Measurements from ENCODE around the gene HAAO.

DNA sequence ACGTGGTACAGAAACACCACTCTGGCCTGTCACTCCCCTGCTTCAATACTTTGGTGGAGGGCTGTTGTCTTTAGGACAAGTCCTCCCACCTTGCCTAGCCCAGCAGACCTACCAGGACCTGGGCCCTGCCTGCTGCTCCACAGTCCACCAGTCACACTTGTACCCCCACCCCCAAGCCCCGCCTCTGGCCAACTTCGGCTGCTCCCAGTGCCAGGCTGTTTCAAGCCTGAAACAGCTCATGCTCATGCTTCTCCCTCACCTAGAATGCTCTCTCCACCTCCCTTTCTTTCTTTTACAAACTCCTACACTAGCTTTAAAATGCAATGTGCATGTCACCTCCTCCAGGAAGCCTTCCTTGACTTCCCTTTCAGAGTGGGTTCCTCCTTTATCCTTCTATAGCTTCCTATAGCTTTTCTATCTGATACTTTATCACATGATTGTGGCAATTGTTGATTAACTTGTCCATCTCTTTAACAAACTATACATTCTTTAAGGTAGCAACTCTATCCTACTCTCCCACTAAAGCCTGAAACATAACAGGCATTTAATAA lies 23.6 kb downstream of the HAAO start:
- TF ChIP-seq EZH2 (IDR thresholded peaks at IDR 0.05; ENCODE audit: insufficient read depth, poor library complexity, severe bottlenecking) (no peak), EZH2phosphoT487 (IDR thresholded peaks at IDR 0.05; ENCODE audit: insufficient read depth, low read depth) (no peak)
